ENCODE data around the gene NEURL4.

The NEURL4 gene

GRCh38 chr17:7293816-7294613 lies 35.1 kb downstream of the NEURL4 start:
- Histone ChIP-seq H4K20me1 (ENCODE audit: insufficient read depth, low read length) (no peaks in the 10 kb centered on the region), H3K4me3 (ENCODE audit: low read length) (no peak overlapping the region), H3K79me2 (ENCODE audit: low read length) (no peaks in the 10 kb centered on the region), H3K27ac (ENCODE audit: low read length) (no peak overlapping the region), H3K36me3 (replicated peaks; ENCODE audit: low read depth, low read length) (no peaks in the 10 kb centered on the region), H3K4me2 (ENCODE audit: low read length) (no peak overlapping the region), H3K27me3 (ENCODE audit: low read depth, low read length) (no peaks in the 10 kb centered on the region), H3K9me3 (ENCODE audit: insufficient read depth, low read length) (no peaks in the 10 kb centered on the region), H2AFZ (ENCODE audit: low read depth, low read length) (no peak overlapping the region), H3K9ac (ENCODE audit: low read length) (no peak overlapping the region), H3K4me1 (ENCODE audit: low read length) (peaks cover 2% of the 10 kb centered on the region; the same call in 1 of the 2 replicates)
- TF ChIP-seq CTCF (IDR thresholded peaks at IDR 0.05; ENCODE audit: low read depth, low read length): no peak
- no peak for TF ChIP-seq EZH2phosphoT487 (IDR thresholded peaks at IDR 0.05; ENCODE audit: low read depth)

- peaks cover 2% of the 10 kb centered on the region; the same call in 1 of the 2 replicates for H3K4me1 ChIP-seq (ENCODE audit: low read length)
- no peak overlapping the region for H2AFZ ChIP-seq (ENCODE audit: low read depth, low read length)
- no peak overlapping the region for H3K9ac ChIP-seq (ENCODE audit: low read length)
- no peak overlapping the region for H3K4me2 ChIP-seq (ENCODE audit: low read length)
- no peak for TF ChIP-seq CTCF (IDR thresholded peaks at IDR 0.05; ENCODE audit: low read depth, low read length)
- TF ChIP-seq EZH2phosphoT487 (IDR thresholded peaks at IDR 0.05; ENCODE audit: low read depth): no peak
- H3K4me3 ChIP-seq (ENCODE audit: low read length): no peak overlapping the region
- H3K36me3 ChIP-seq (replicated peaks; ENCODE audit: low read depth, low read length): no peaks in the 10 kb centered on the region
- no peak overlapping the region for H3K27ac ChIP-seq (ENCODE audit: low read length)
- no peaks in the 10 kb centered on the region for H4K20me1 ChIP-seq (ENCODE audit: insufficient read depth, low read length)
- no peaks in the 10 kb centered on the region for H3K27me3 ChIP-seq (ENCODE audit: low read depth, low read length)
- no peaks in the 10 kb centered on the region for H3K9me3 ChIP-seq (ENCODE audit: insufficient read depth, low read length)
- H3K79me2 ChIP-seq (ENCODE audit: low read length): no peaks in the 10 kb centered on the region
Measured at GRCh38 chr17:7293159-7293558, 36.0 kb downstream of the NEURL4 start.

- no peak overlapping the region for H3K9ac ChIP-seq (ENCODE audit: low read length)
- no peak overlapping the region for H3K4me2 ChIP-seq (ENCODE audit: low read length)
- no peaks in the 10 kb centered on the region for H3K79me2 ChIP-seq (ENCODE audit: low read length)
- no peak overlapping the region for H3K27ac ChIP-seq (ENCODE audit: low read length)
- no peaks in the 10 kb centered on the region for H4K20me1 ChIP-seq (ENCODE audit: insufficient read depth, low read length)
- H3K9me3 ChIP-seq (ENCODE audit: insufficient read depth, low read length): no peaks in the 10 kb centered on the region
- H3K27me3 ChIP-seq (ENCODE audit: low read depth, low read length): no peaks in the 10 kb centered on the region
- TF ChIP-seq EZH2phosphoT487 (IDR thresholded peaks at IDR 0.05; ENCODE audit: low read depth) (no peak), CTCF (IDR thresholded peaks at IDR 0.05; ENCODE audit: low read depth, low read length) (no peak)
- no peak overlapping the region for H2AFZ ChIP-seq (ENCODE audit: low read depth, low read length)
- no peaks in the 10 kb centered on the region for H3K36me3 ChIP-seq (replicated peaks; ENCODE audit: low read depth, low read length)
- no peak overlapping the region for H3K4me3 ChIP-seq (ENCODE audit: low read length)
- H3K4me1 ChIP-seq (ENCODE audit: low read length): peaks cover 2% of the 10 kb centered on the region; the same call in 1 of the 2 replicates
Measured at GRCh38 chr17:7292729-7293128, 36.4 kb downstream of the NEURL4 start.

GRCh38 chr17:7292194-7292593 lies 36.9 kb downstream of the NEURL4 start:
- H3K4me3 ChIP-seq (ENCODE audit: low read length): no peak overlapping the region
- H3K79me2 ChIP-seq (ENCODE audit: low read length): no peaks in the 10 kb centered on the region
- no peak overlapping the region for H3K9ac ChIP-seq (ENCODE audit: low read length)
- no peaks in the 10 kb centered on the region for H3K9me3 ChIP-seq (ENCODE audit: insufficient read depth, low read length)
- no peaks in the 10 kb centered on the region for H4K20me1 ChIP-seq (ENCODE audit: insufficient read depth, low read length)
- H3K4me2 ChIP-seq (ENCODE audit: low read length): no peak overlapping the region
- no peaks in the 10 kb centered on the region for H3K27me3 ChIP-seq (ENCODE audit: low read depth, low read length)
- H3K36me3 ChIP-seq (replicated peaks; ENCODE audit: low read depth, low read length): no peaks in the 10 kb centered on the region
- H3K27ac ChIP-seq (ENCODE audit: low read length): no peak overlapping the region
- peaks cover 2% of the 10 kb centered on the region; the same call in 1 of the 2 replicates for H3K4me1 ChIP-seq (ENCODE audit: low read length)
- H2AFZ ChIP-seq (ENCODE audit: low read depth, low read length): no peak overlapping the region
- no peak for TF ChIP-seq EZH2phosphoT487 (IDR thresholded peaks at IDR 0.05; ENCODE audit: low read depth)
- TF ChIP-seq CTCF (IDR thresholded peaks at IDR 0.05; ENCODE audit: low read depth, low read length): no peak
